NOMO-1 treated with dmso at 0.1 percent for 144 hours (cell line): ENCODE results near the gene PPARG.
"Not testable (repeated sequence)": the region's sequence is repeated elsewhere in the genome, so short reads cannot be mapped to it uniquely, and the experiment has no call there.

Experiments used
- DNase-seq: peaks from one replicate; lab custom pipeline; 2025; ENCODE audit not compliant: unreplicated experiment; lab: John Stamatoyannopoulos, UW

The PPARG gene

GRCh38 chr3:12439161-12439940 is 150.5 kb downstream of the PPARG start:
- no peak for DNase-seq

GRCh38 chr3:12440927-12441714 is 152.3 kb downstream of the PPARG start:
- no peak for DNase-seq

DNA sequence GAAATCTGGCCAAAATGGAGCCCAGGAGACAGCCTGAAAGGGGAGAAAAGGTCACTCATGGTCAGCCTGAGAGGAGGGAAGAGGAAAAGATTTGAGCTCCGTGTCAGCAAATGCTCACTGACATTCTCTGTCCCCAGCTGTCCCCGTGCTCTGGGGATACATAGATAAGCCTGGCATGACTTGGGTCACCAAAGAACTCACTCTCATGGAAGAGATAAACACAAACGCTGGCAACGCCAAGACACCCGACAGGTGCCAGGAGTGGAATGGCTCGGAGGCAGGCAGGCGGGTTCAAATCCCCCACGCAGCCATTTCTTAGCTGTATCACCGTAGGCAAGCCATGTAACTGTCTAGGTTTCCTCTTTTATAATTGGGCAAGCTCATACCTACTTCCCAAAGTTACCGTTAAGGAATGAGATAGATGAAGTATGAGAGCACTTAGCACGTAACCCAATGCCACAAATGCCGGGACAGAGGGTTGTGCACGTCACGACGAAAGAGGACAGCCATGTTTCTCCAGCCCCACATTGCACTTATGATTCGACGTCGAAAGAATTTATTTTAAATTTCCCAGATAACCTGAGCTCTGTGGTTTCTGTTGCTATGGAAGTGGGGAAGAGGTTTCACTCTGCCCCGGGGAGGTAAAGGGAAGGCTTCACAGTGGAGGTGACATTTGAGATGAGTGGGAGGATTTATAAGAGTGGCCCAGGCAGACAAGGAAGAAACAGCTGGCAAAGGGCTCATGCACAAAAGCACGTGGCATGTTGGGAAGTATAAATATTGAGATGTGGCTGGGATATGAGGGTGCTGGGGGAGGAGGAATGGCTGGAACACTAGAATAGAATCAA is 154.0 kb downstream of the PPARG start:
- no peak for DNase-seq

DNA sequence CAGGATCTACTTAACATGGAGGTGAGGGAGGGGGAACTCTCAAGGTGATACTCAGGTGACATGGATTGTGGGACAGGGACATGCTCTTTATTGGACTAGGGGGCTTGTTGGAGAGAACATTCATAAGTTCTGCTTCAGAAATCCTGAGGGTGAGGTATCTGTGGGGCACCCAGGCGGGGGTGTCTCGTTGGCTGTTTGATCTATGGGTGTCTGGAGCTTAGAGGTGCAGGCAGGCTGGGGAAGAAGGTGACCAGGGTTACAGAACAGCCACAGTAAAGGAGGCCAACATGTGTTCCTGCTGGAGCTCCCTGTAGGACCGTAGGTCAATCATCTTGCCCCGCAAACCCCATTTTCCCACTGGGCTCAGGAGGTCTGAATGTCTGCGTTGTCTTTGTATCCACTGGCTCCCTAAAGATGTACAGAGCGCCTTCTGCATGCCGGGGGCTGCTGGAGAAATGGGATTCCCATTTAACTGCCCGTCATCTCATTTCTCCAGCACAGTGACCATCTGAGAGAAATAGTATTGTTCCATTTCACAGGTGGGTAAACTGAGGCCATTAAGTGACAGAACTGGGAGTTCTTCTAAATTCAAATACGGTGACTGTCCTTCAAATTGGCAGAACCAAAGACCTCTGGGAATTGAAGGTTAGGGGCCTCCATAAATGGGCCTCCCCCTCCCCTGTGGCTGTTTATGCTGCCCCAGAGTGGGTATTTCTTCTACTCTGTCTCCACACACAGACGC is 155.1 kb downstream of the PPARG start:
- DNase-seq = no peak

DNA sequence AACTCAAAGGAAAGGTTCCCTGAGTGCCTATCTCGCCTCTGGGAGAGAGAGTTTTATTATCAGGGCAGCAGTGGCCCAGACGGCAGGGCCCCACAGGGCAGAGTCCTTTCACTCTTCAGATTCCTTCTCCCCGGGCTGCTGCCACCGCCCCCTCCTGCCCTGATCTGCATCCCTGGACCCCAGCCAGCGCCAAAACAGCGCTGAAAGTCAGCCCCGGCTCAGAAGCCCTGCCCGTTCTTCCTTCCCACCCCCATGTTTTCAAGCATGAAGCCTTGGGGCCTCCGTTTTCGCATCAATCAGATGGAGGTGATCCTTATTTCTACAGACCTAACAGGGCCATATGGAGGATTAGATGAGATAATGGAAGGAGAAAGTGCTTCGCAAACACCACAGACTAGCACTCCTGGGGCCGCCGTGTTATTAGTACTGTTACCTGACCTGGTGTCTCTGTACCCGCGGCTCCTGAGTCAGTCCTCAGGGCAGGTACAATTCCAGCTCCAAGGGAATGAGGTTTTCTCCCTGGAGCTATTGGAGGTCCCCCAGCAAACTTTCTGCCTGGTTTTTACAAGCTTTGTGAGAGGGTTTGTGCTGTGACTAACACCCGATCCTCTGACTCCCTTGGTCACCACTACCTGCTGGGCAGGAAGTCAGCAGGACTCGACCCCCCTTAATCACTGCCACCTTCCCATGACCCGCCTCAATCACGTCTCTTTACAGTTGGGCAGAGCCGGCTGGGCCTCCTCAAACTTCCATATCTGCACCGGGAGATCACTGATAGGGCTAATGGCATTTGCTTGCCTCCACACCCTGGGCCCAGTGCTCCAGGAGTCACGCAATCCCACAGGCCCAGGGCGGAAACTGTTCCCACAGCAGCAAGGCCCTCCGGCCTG is 156.0 kb downstream of the PPARG start:
- no peak for DNase-seq

- DNase-seq = no peak
Observed at GRCh38 chr3:12445523-12446240, 156.8 kb downstream of the PPARG start.

DNA sequence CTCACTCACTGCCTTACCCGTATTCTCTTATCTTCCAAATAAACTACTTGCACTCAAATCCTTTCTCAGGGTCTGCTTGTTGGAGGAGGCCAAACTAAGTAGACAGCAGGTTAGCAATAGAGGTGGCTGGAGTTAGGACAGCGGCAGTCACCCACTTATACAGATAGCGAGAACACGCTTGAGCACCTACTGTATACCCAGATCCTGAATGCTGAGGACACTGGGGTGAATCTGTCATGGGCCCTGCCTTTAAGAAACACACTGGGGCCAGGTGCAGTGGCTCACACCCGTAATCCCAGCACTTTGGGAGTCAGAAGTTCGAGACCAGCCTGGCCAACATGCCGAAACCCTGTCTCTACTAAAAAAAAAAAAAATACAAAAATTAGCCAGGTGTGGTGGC is 157.4 kb downstream of the PPARG start:
- no peak for DNase-seq

GRCh38 chr3:12447075-12447474 is 158.2 kb downstream of the PPARG start:
- no peak for DNase-seq

- DNase-seq = not testable (repeated sequence)
Observed at GRCh38 chr3:12448404-12449202, 159.7 kb downstream of the PPARG start.

- no peak for DNase-seq
Observed at GRCh38 chr3:12449889-12450682, 161.2 kb downstream of the PPARG start.

GRCh38 chr3:12451481-12451880 is 162.6 kb downstream of the PPARG start:
- DNase-seq = no peak

- no peak for DNase-seq
Observed at GRCh38 chr3:12451960-12452359, 163.1 kb downstream of the PPARG start.

- DNase-seq = no peak
Observed at GRCh38 chr3:12452361-12453330, 163.8 kb downstream of the PPARG start.

- DNase-seq = no peak
Observed at GRCh38 chr3:12454076-12454815, 165.4 kb downstream of the PPARG start.

DNA sequence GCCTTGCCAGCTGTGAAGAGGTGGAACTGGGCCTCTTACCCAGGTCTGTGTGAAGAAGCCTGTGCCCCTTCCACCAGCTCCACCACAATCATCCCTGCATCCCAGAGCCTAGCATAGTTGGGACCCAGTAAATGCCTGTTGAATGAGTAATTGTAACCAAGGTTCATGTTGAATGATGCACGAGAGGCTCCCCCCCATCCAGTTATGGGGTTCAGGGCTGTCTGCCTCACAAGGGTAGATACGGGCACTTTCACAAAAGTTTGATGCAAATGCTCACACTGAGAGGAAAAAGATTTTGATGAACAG is 165.9 kb downstream of the PPARG start:
- no peak for DNase-seq

DNA sequence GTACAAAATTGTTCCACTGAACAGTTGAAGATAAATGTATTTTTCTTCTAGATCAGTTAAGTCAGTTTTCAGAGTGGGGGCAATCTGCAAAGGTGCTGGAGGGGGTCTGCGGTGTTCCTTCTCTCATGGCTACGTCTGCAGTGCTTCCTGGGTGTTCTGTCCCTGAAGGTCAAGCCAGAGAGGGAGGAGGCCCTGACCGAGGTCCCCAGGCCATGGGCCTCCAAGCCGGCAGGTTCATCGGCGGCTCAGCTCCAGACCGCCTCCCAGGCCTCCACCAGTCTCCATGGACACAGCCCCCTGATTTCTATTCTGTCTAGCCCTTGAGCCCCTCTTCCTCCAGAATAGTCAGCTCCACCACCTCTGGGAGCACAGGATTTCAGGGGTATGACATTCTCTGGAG is 166.9 kb downstream of the PPARG start:
- no peak for DNase-seq
